K562 (cell line): ENCODE data around the gene NEK3. TPM values are rescaled to one million over a fixed set of nuclear protein-coding genes. Genes with fewer than 3 reads are reported as not detected.
"Not testable (repeated sequence)": the region's sequence is repeated elsewhere in the genome, so short reads cannot be mapped to it uniquely, and the experiment has no call there.

Experiments used
- ATAC-seq: fragments of 200-7000 bp; cut with Tn5 transposase; 3 replicates; pipeline ENCODE4 v1.9.1; 2020; ENCODE audit warnings: moderate library complexity
- BruUV-seq: library from RNA; stranded (reverse); fragments of 400-500 nt; replicated peaks from 2 replicates; lab custom pipeline; 2021; lab: Mats Ljungman, UMichigan
- CTCF ChIA-PET: fragments of 300-600 bp; formaldehyde crosslinking; extraction: SDS; loops from one replicate; lab custom pipeline; 2021; ENCODE audit warnings: low intra/inter-chr PET ratio; lab: Yijun Ruan, JAX
- POLR2A ChIA-PET: fragments of 300-600, 350-650 bp; sonication (Branson Sonifier 250); formaldehyde crosslinking; extraction: SDS; loops from one replicate; lab custom pipeline; 2021; ENCODE audit warnings: antibody characterized with exemption, inconsistent platforms; lab: Yijun Ruan, JAX
- DNase-seq, 4 experiments: peaks; one replicate each; pipeline versions ENCODE4 v3.0.0 to v3.0.0-alpha.2; 2011 to 2018; ENCODE audit warnings: low spot score in 3 of 4, mixed read lengths in 3 of 4; ENCODE audit errors: extremely low read depth in 1 of 4
- FAIRE-seq: peaks from 2 replicates; lab custom pipeline; 2011; peaks lifted over from hg19 to GRCh38; lab: Jason Lieb, UNC
- H2AFZ ChIP-seq: 2 replicates; pipeline ENCODE4 v1.6.0; 2011; ENCODE audit warnings: low read depth, low read length, control low read depth, inconsistent platforms
- H3K27ac ChIP-seq: fragments of 200-600 bp; 3 replicates; pipeline ENCODE4 v1.8.0; 2011; ENCODE audit warnings: low read depth, mild to moderate bottlenecking, control low read depth, inconsistent platforms, low read length, moderate library complexity, mixed read lengths; ENCODE audit errors: extremely low read depth
- H3K27me3 ChIP-seq, 2 experiments: fragments of 300-600 bp in 1 of 2; 2 replicates in 1 of 2; 3 replicates in 1 of 2; pipeline versions ENCODE4 v1.6.0 to v1.8.0; 2011; ENCODE audit warnings: inconsistent platforms in 2 of 2, low read length in 2 of 2, mild to moderate bottlenecking in 1 of 2, mixed read lengths in 1 of 2, moderate library complexity in 1 of 2; ENCODE audit not compliant: control insufficient read depth in 2 of 2, insufficient read depth in 2 of 2
- H3K36me3 ChIP-seq: fragments of 300-600 bp; 3 replicates; pipeline ENCODE4 v1.8.0; 2011; ENCODE audit warnings: mild to moderate bottlenecking, low read length, inconsistent platforms; ENCODE audit not compliant: control insufficient read depth, insufficient read depth
- H3K4me1 ChIP-seq, 2 experiments: fragments of 200-600 bp in 1 of 2; replicated peaks in 1 of 2; 2 replicates in 1 of 2; 3 replicates in 1 of 2; pipeline versions ENCODE4 v1.5.1 to v1.8.0; 2011; ENCODE audit warnings: inconsistent platforms in 2 of 2, low read length in 2 of 2, mild to moderate bottlenecking in 1 of 2, mixed read lengths in 1 of 2, moderate library complexity in 1 of 2; ENCODE audit not compliant: control insufficient read depth in 2 of 2, insufficient read depth in 2 of 2
- H3K4me2 ChIP-seq: 2 replicates; pipeline ENCODE4 v1.6.1; 2011; ENCODE audit warnings: low read length, control low read depth, inconsistent platforms, mixed read lengths; ENCODE audit not compliant: insufficient read depth
- H3K4me3 ChIP-seq: fragments of 200-600 bp; sonication (generic), shearing (Covaris generic); 2 replicates; pipeline ENCODE4 v1.5.1; 2016; ENCODE audit warnings: control low read depth, inconsistent platforms
- H3K79me2 ChIP-seq: fragments of 200-600 bp; 3 replicates; pipeline ENCODE4 v1.8.0; 2011; ENCODE audit warnings: low read length, inconsistent platforms; ENCODE audit not compliant: control insufficient read depth, insufficient read depth
- H3K9ac ChIP-seq, 2 experiments: 2 replicates each; pipeline versions ENCODE4 v1.6.0 to v1.6.1; 2011; ENCODE audit warnings: low read depth in 2 of 2, low read length in 2 of 2, control low read depth in 1 of 2, inconsistent platforms in 1 of 2, mild to moderate bottlenecking in 1 of 2, mixed read lengths in 1 of 2; ENCODE audit not compliant: insufficient read depth in 1 of 2
- H3K9me1 ChIP-seq: one replicate; pipeline ENCODE4 v1.6.0; 2011; ENCODE audit warnings: inconsistent platforms, mild to moderate bottlenecking, low read length, moderate library complexity; ENCODE audit not compliant: control insufficient read depth, insufficient read depth
- H3K9me3 ChIP-seq: replicated peaks from 2 replicates; pipeline ENCODE4 v1.5.1; 2011; ENCODE audit warnings: low read depth, low read length, inconsistent platforms; ENCODE audit not compliant: control insufficient read depth, insufficient read depth
- H4K20me1 ChIP-seq: replicated peaks from 2 replicates; pipeline ENCODE4 v1.6.1; 2011; ENCODE audit warnings: low read length, inconsistent platforms, mixed read lengths; ENCODE audit not compliant: control insufficient read depth, insufficient read depth
- ARNT ChIP-seq, 2 experiments: fragments of 450-650 bp; IDR thresholded peaks; 2 replicates each; pipeline ENCODE4 v1.6.1; 2016; ENCODE audit warnings: mild to moderate bottlenecking in 1 of 2
- ATF2 ChIP-seq: sonication (generic); formaldehyde crosslinking; IDR thresholded peaks from 2 replicates; pipeline ENCODE4 v1.8.1; 2022; ENCODE audit warnings: missing genetic modification reagents
- BCLAF1 ChIP-seq, 2 experiments: fragments of 450-650 bp in 1 of 2; IDR thresholded peaks; 2 replicates each; pipeline ENCODE4 v1.6.1; 2011 to 2017; ENCODE audit warnings: low read depth in 2 of 2, antibody characterized with exemption in 1 of 2, borderline replicate concordance in 1 of 2, low read length in 1 of 2, mild to moderate bottlenecking in 1 of 2, mixed read lengths in 1 of 2; ENCODE audit not compliant: control insufficient read depth in 1 of 2
- CEBPG ChIP-seq, 3 experiments: fragments of 200-800 bp in 1 of 3; sonication (Bioruptor generic) in 1 of 3; sonication (generic) in 1 of 3; formaldehyde crosslinking in 1 of 3; IDR thresholded peaks in 2 of 3; conservative IDR thresholded peaks in 1 of 3; 2 replicates each; pipeline versions ENCODE4 v1.6.1 to v1.8.0; 2016 to 2022; ENCODE audit warnings: missing compliant biosample characterization in 2 of 3, missing genetic modification characterization in 2 of 3, mild to moderate bottlenecking in 1 of 3, missing genetic modification reagents in 1 of 3
- EP400 ChIP-seq: fragments of 450-650 bp; IDR thresholded peaks from 2 replicates; pipeline ENCODE4 v1.6.1; 2017; ENCODE audit warnings: antibody characterized with exemption, mild to moderate bottlenecking, moderate library complexity
- POLR2AphosphoS5 ChIP-seq: IDR thresholded peaks from 2 replicates; pipeline ENCODE4 v1.6.1; 2011; ENCODE audit warnings: mild to moderate bottlenecking, low read depth, low read length, moderate library complexity; ENCODE audit not compliant: control insufficient read depth, insufficient read depth
- RBFOX2 ChIP-seq: fragments of 200-400 bp; formaldehyde crosslinking; IDR thresholded peaks from 2 replicates; pipeline ENCODE4 v1.6.1; 2017; ENCODE audit warnings: low read depth, mild to moderate bottlenecking, low read length, moderate library complexity
- SFPQ ChIP-seq: fragments of 200-400 bp; formaldehyde crosslinking; IDR thresholded peaks from 2 replicates; pipeline ENCODE4 v1.6.1; 2017; ENCODE audit warnings: mild to moderate bottlenecking, low read depth, low read length, moderate library complexity
- SMARCB1 ChIP-seq: IDR thresholded peaks from 2 replicates; pipeline ENCODE4 v1.6.1; 2011; ENCODE audit warnings: improper control_type of control experiment, low read depth; ENCODE audit not compliant: insufficient read length
- USF2 ChIP-seq: sonication (generic); formaldehyde crosslinking; IDR thresholded peaks from 2 replicates; pipeline ENCODE4 v1.5.0; 2020; ENCODE audit warnings: missing genetic modification reagents
- WGBS: fragments of 100-300 bp; shearing (Covaris generic); methylation state at CpG from one replicate; pipeline ENCODE4 v1.1.6; 2016; ENCODE audit warnings: low coverage, mixed read lengths; ENCODE audit not compliant: insufficient coverage; ENCODE audit errors: missing lambda C conversion rate; 5-methylcytosine and 5-hydroxymethylcytosine counted together
- in situ Hi-C: fragments of 300-500 bp; cut with MboI; formaldehyde crosslinking; loops from 4 replicates; pipeline ENCODE4 v1.15.0; 2018; ENCODE audit warnings: inconsistent platforms, mixed read lengths
- intact Hi-C: fragments of 100-400 bp; cut with micrococcal nuclease; formaldehyde crosslinking; loops from 2 replicates; pipeline ENCODE4 v1.14.2; 2022
- polyA plus RNA-seq, 8 experiments: library from polyadenylated mRNA; depleted of rRNA in 4 of 8; stranded (reverse) in 5 of 8; unstranded in 3 of 8; fragments of >200 nt; fragmentation: Nextera tagmentation in 2 of 8; fragmentation: Illumina TruSeq in 1 of 8; extraction: Ambion mirVana in 2 of 8; extraction: Trizol in 1 of 8; gene quantifications; 2 replicates each; pipeline versions ENCODE4 v1.2.1 to v1.2.3, GENCODE V29; 2011 to 2014; ENCODE audit warnings: inconsistent platforms in 1 of 8, missing spikeins in 1 of 8
- total RNA-seq, 7 experiments: library from RNA; depleted of rRNA in 6 of 7; stranded (reverse); fragments of >200 nt in 6 of 7; fragmentation: Illumina TruSeq in 2 of 7; extraction: Trizol in 2 of 7; gene quantifications; 2 replicates each; pipeline versions ENCODE4 v1.2.1 to v1.2.3, GENCODE V29; 2011 to 2021; ENCODE audit warnings: low replicate concordance in 1 of 7

The NEK3 gene
- total and polyA plus RNA-seq, 9 of the 15 experiments (the other 6 are each of a cell fraction or from before 2014, with no cell fraction given) = 6.2 to 11.0 (median 9.3) TPM

GRCh38 chr13:52085421-52085820 is 74.0 kb downstream of the NEK3 start (continued):
- TF ChIP-seq ARNT (IDR thresholded peaks at IDR 0.05) (no peak), ATF2 (CRISPR knock-in tag) (no peak), SMARCB1 (no peak), CEBPG (CRISPR knock-in tag; IDR thresholded peaks at IDR 0.05) (no peak), CEBPG (tag; conservative IDR thresholded peaks at IDR 0.05 in 1 of 2, IDR thresholded peaks at IDR 0.05 in 1 of 2) (no peak), SFPQ (no peak), POLR2AphosphoS5 (no peak), EP400 (no peak), USF2 (CRISPR knock-in tag) (no peak), RBFOX2 (no peak), BCLAF1 (IDR thresholded peaks at IDR 0.05; ENCODE audit: borderline replicate concordance in 1 of 2, control insufficient read depth in 1 of 2, low read depth in 2 of 2, low read length in 1 of 2) (no peak)

- H3K9me3 ChIP-seq, CTCF ChIA-PET, H2AFZ ChIP-seq, intact Hi-C loops, FAIRE-seq, in situ Hi-C loops, H3K9me1 ChIP-seq, H3K36me3 ChIP-seq, DNase-seq, ATAC-seq, H3K27ac ChIP-seq, H3K4me1 ChIP-seq, H3K9ac ChIP-seq, BruUV-seq, POLR2A ChIA-PET, H3K4me2 ChIP-seq, H4K20me1 ChIP-seq, H3K4me3 ChIP-seq, H3K27me3 ChIP-seq, H3K79me2 ChIP-seq: not testable (repeated sequence)
- WGBS = 28% methylated on average over 3 of the region's 3 CpGs
Measured at GRCh38 chr13:52084981-52085380, 74.4 kb downstream of the NEK3 start.
